Stimulated activated naive CD8-positive, alpha-beta T cell treated with anti-CD3 and anti-CD28 coated beads, Interleukin-15, amount 100 ng/mL, for 72 hours (primary cell): ENCODE data around the gene SLC4A9.

Experiments
- ATAC-seq: fragments of 150-1000 bp; cut with Tn5 transposase; 2 replicates; pipeline ENCODE4 v1.10.0; 2021; ENCODE audit warnings: mild to moderate bottlenecking, moderate library complexity
- DNase-seq, 2 donors: peaks; one replicate each; pipeline ENCODE4 v3.0.0; 2021 to 2022
- H3K27ac Mint-ChIP-seq, 2 donors: one replicate each; pipeline ENCODE4 v1.8.0; 2022; ENCODE audit warnings: mild to moderate bottlenecking in 2 of 2, mixed read lengths in 2 of 2, moderate library complexity in 2 of 2
- H3K27me3 Mint-ChIP-seq: one replicate; pipeline ENCODE4 v1.8.0; 2022; ENCODE audit warnings: mixed read lengths
- H3K4me1 Mint-ChIP-seq: one replicate; pipeline ENCODE4 v1.8.0; 2022; ENCODE audit warnings: mild to moderate bottlenecking, mixed read lengths
- H3K4me3 Mint-ChIP-seq, 2 donors: one replicate each; pipeline ENCODE4 v1.8.0; 2022; ENCODE audit warnings: mild to moderate bottlenecking in 2 of 2, mixed read lengths in 2 of 2, moderate library complexity in 1 of 2
- H3K9me3 Mint-ChIP-seq, 2 donors: one replicate each; pipeline ENCODE4 v1.8.0; 2022; ENCODE audit warnings: mixed read lengths in 2 of 2

Gene SLC4A9, protein sequence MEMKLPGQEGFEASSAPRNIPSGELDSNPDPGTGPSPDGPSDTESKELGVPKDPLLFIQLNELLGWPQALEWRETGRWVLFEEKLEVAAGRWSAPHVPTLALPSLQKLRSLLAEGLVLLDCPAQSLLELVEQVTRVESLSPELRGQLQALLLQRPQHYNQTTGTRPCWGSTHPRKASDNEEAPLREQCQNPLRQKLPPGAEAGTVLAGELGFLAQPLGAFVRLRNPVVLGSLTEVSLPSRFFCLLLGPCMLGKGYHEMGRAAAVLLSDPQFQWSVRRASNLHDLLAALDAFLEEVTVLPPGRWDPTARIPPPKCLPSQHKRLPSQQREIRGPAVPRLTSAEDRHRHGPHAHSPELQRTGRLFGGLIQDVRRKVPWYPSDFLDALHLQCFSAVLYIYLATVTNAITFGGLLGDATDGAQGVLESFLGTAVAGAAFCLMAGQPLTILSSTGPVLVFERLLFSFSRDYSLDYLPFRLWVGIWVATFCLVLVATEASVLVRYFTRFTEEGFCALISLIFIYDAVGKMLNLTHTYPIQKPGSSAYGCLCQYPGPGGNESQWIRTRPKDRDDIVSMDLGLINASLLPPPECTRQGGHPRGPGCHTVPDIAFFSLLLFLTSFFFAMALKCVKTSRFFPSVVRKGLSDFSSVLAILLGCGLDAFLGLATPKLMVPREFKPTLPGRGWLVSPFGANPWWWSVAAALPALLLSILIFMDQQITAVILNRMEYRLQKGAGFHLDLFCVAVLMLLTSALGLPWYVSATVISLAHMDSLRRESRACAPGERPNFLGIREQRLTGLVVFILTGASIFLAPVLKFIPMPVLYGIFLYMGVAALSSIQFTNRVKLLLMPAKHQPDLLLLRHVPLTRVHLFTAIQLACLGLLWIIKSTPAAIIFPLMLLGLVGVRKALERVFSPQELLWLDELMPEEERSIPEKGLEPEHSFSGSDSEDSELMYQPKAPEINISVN

DNA sequence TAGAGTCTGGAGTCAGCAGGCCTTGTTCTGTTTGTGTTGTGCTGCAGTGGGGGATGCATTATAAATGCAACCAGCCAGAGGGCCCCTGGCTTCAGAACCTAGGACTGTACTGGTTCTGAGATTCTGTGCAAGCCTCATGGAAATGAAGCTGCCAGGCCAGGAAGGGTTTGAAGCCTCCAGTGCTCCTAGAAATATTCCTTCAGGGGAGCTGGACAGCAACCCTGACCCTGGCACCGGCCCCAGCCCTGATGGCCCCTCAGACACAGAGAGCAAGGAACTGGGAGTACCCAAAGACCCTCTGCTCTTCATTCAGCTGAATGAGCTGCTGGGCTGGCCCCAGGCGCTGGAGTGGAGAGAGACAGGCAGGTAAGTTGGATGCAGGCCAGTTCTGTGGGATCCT, at the start of gene SLC4A9:
TSS of gene SLC4A9 (plus strand) at position 94 of the 400 bp plus-strand sequence. CDS start at position 137, 43 bp downstream.
- H3K4me1 Mint-ChIP-seq: peaks cover 23% of the 10 kb centered on the region
- ATAC-seq: no peak
- no peak within 1 kb of the TSS for H3K4me3 Mint-ChIP-seq

DNA sequence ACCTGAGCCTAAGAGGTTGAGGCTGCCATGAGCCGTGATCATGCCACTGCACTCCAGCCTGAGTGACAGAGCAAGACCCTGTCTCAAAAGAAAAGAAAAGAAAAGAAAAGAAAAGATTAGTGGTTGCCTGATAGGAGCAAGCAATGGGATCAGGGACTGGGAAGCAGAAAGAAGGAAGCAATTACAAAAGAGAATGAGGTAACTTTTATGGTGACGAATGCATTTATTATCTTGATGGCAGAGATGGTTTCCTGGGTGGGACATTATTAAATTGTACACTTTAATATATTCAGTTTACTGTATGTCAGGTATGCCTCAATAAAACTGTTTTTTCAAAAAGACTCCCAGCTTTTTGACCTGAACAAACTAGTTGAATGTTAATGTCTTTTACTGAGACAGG, 49.6 kb upstream of the SLC4A9 start:
- Mint-ChIP-seq H3K4me3 (no peak overlapping the region), H3K9me3 (no peaks in the 10 kb centered on the region), H3K27ac (no peak overlapping the region), H3K27me3 (peaks cover 34% of the 10 kb centered on the region), H3K4me1 (peaks cover 10% of the 10 kb centered on the region)
- ATAC-seq (no peak), DNase-seq (no peak)

More for the DNA sequence above, at the start of gene SLC4A9:
- no peaks in the 10 kb centered on the region for H3K9me3 Mint-ChIP-seq
- H3K27me3 Mint-ChIP-seq: peaks cover 17% of the 10 kb centered on the region
- H3K27ac Mint-ChIP-seq: no peak within 1 kb of the TSS
- no peak for DNase-seq

DNA sequence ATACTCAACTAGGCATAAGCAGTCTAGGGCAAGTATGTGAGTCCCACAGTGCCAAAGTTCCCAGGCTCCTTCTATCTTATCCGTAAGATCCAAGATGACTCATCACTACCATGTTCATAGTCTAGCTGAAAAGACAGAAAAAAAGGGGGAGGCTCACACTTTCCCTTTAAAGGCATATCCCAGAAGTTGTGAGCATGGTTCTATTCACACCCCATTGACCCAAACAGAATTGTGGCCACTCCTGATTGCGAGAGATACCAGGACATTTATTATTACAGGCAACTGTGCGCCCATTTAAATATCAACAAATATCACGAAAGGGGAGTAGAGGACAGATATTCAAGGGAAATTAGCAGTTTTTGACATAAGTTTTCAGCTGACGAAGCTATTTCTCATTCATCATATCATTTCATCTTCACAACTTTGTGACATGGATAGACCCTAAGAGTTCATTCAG, 49.0 kb upstream of the SLC4A9 start:
- Mint-ChIP-seq H3K4me1 (peaks cover 10% of the 10 kb centered on the region), H3K4me3 (no peak overlapping the region), H3K27ac (no peak overlapping the region), H3K27me3 (peaks cover 28% of the 10 kb centered on the region), H3K9me3 (no peaks in the 10 kb centered on the region)
- no peak for DNase-seq
- ATAC-seq: no peak

DNA sequence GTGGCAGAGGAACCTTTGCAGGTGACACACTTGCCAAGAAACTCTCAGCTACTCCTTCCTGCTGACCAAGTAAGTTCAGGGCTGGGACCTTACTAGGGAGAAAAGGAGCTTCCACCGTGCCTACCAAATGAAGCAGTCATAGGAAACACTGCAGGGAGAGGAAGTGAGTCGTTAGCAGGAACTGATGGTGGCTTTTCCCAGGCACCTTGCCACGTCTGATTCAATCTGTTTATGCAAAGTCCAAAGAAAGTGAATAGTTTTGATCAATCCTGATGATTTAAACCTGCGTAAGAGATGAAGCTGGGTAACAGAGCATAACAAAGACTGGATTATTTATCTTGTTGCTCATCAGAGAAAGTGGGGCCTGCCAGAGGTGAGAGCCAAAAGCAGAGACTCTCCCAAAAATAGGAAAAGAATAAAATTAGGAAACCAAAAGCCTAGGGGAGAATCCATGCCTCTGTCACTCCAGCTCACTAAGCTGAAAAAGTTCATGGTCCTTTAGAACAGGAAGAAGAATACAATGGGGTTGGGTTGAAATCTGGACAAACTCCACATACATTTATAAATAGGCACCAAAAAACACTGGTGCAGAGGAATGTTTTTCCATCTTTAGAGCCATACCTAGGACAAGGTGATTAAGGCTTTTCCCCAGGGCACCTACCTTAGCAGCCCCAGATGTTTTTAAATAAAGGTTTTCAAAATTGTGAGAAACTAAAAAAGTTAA, 47.8 kb upstream of the SLC4A9 start:
- DNase-seq (no peak), ATAC-seq (no peak)
- peaks cover 10% of the 10 kb centered on the region for H3K4me1 Mint-ChIP-seq
- H3K4me3 Mint-ChIP-seq: no peak overlapping the region
- no peak overlapping the region for H3K27ac Mint-ChIP-seq
- H3K9me3 Mint-ChIP-seq: no peaks in the 10 kb centered on the region
- peaks cover 25% of the 10 kb centered on the region for H3K27me3 Mint-ChIP-seq

DNA sequence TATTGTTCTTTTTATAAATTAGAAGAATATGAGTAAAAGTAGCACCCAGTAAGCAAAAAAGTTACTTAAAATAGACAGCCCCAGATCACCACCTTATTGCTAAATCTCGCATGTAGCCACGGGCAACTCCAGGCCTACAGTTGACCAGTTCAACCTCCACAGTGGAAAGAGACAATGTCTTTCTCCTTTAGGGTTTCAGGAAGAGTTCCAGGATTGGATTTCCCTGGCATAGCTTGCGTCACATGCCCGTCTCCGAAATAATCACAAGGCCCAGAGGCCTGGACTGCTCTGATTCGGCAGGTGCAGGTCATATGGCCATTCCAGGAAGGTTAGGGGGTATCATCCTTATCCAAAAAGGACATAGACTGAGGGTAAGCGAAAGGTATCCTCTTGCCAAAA, 47.2 kb upstream of the SLC4A9 start:
- no peaks in the 10 kb centered on the region for H3K9me3 Mint-ChIP-seq
- H3K27me3 Mint-ChIP-seq: peaks cover 25% of the 10 kb centered on the region
- H3K4me1 Mint-ChIP-seq: peaks cover 10% of the 10 kb centered on the region
- no peak overlapping the region for H3K27ac Mint-ChIP-seq
- H3K4me3 Mint-ChIP-seq: no peak overlapping the region
- no peak for ATAC-seq
- DNase-seq: no peak

DNA sequence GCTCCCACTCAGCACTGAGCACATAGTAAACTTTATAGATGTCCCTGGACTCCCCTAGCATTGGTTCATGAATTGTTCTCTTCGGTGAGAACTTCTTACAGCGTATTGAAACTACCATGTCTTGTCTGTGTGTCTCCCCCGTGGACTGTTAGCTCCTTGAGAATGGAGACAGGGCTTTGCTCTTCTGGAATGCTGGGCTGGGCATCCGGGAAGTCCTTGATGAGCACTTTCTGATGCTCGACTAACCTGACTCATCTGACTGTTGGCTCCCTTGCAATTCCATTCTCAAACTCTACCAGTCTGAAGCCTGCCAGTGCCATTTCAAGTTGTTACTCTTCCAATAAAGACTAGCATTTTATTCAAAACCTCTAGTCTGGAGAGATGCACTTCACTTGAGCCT, 42.1 kb upstream of the SLC4A9 start:
- H3K27me3 Mint-ChIP-seq: no peaks in the 10 kb centered on the region
- no peak for ATAC-seq

DNA sequence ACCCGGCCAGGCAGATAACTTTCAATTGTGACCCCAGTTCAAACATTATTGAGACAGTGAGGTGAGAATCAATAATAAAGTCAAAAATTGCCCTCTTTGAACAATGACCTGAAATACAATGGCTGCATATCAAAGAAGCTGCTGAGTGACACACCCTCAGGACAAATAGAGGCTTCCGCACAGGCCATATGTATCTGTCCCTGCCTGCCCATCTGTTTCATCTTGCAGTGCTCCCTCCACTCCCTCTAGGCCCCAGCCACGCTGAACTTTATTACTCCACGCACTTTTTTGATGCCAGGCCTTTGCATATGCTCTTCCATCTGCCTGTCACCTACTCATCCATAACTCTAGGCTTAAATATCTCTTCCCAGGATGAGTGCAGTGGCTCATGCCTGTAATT, 41.2 kb upstream of the SLC4A9 start:
- H3K9me3 Mint-ChIP-seq: no peaks in the 10 kb centered on the region
- H3K27ac Mint-ChIP-seq: no peak overlapping the region
- no peaks in the 10 kb centered on the region for H3K4me1 Mint-ChIP-seq
- no peaks in the 10 kb centered on the region for H3K27me3 Mint-ChIP-seq
- ATAC-seq: no peak
- no peak for DNase-seq
- no peak overlapping the region for H3K4me3 Mint-ChIP-seq

More for the DNA sequence above, 42.1 kb upstream of the SLC4A9 start:
- no peak overlapping the region for H3K4me3 Mint-ChIP-seq
- no peaks in the 10 kb centered on the region for H3K9me3 Mint-ChIP-seq
- no peaks in the 10 kb centered on the region for H3K4me1 Mint-ChIP-seq
- peak overlapping the region in 1 of 2 donors; percentile 42 for H3K27ac Mint-ChIP-seq
- DNase-seq: no peak

DNA sequence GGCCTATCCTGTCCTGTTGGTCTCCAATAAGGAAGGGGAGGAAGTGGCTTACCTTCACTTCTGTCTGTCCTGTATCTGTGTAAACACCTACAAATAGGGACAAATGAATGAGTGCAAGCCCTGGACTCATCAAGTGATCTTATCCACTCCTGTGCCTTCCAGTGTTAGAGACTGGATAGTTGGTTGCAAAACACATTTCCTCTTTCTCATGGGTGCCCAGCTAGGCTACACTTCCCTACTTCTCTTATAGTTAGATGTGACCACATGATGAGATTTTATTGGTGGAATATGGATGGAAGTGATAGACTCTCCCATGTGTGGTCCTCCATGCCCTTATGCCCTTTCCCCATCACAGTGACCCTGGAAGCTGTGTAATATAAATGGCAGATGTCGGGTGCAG, 40.2 kb upstream of the SLC4A9 start:
- Mint-ChIP-seq H3K4me1 (peaks cover 7% of the 10 kb centered on the region), H3K9me3 (no peaks in the 10 kb centered on the region), H3K27ac (no peak overlapping the region), H3K27me3 (no peaks in the 10 kb centered on the region), H3K4me3 (no peak overlapping the region)
- DNase-seq (no peak), ATAC-seq (no peak)

DNA sequence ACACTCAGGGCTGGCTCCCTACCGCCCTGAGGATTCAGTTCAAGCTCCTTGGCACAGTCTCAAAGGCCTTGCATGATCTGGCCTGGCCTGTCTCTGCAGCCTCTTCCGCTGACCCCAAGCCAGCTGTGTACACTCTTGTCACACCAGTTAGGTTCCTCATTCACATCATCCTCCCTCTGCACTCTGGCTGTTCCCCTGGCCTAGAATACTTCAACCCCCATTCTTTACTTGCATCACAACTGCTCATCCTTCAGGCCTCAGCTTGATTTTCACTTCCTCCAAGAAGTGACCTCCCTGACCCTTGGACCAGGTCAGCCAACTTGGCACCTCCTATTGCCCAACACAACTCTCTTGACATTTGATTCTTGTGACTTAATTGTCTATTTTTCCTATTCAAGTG, 38.2 kb upstream of the SLC4A9 start:
- ATAC-seq: no peak
- DNase-seq: no peak
- Mint-ChIP-seq H3K27ac (no peak overlapping the region), H3K27me3 (no peaks in the 10 kb centered on the region), H3K9me3 (no peaks in the 10 kb centered on the region), H3K4me1 (peaks cover 12% of the 10 kb centered on the region), H3K4me3 (no peak overlapping the region)

DNA sequence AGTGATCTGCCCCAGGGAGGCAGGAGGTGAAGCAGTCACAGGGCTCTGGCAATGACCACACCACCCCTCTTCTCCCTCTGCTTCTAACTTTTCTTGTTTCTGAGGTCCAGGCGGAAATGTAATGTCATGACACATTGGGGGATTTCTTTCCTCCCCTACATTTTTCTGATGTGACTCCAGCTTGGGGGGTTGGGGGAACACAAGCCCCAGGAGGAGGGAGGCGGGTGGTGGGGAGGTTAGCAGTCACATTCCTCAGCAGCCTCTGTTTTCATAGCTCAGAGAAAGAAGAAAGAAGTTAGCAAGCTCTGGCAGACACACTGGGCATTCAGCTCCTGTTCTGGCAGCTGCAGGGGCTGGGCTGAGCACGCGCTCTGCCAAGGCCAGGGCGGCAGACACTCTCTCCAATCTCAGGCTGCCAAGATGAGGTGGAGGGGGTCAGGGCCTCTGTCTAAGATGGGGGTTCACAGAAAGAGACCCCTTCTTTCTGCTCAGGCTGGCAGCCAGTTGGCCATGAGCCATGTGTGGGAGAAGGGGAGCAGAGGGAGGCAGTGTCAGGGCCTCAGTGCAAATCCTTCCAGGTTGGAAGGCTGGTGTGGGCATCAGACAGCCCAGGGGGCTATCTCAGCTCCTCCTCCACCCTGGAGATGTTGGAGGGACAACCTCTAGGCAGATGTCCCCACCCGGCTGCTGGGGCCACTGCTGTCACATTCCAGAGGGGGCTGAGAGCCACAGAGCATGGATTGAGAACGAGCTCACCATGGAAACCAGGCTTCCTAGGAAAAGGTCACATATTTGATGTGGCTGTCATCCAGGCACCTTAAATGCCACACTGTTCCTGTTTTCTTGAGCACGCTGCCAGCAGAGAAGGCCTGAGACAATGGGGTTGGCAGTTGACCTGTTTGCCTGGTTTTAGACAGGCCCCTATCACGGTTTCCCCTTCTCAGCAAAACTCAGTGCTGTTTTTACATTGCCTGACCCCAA, 37.0 kb upstream of the SLC4A9 start:
- Mint-ChIP-seq H3K4me1 (peaks cover 12% of the 10 kb centered on the region), H3K27ac (no peak overlapping the region), H3K9me3 (no peaks in the 10 kb centered on the region), H3K27me3 (no peaks in the 10 kb centered on the region), H3K4me3 (no peak overlapping the region)
- DNase-seq (no peak), ATAC-seq (no peak)

DNA sequence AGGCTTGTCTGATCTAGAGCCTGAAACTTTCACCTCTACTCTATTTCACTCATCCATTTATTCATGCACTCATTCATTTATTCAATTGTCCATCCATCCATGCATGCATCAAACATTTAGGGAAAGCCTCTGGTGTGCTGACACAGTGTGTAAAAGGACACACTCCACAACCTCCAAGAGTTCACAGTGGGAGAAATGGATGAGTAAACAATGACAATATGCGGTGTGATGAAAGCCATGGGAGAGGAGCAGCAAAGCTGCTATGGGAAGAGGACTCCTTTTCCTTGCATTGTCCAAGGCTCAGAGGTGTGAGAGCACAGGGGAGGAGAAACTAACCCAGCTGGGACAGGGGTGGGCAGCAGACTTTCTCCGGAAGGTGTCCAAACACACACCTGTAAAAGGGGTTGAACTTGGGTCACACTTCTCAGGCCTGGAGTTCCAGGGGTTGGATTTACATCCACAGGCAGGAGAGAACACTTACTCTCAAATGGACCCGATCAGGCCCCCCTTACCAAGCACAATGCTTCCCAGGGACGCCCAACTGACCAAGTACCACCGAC, 35.9 kb upstream of the SLC4A9 start:
- Mint-ChIP-seq H3K27ac (no peak overlapping the region), H3K27me3 (no peaks in the 10 kb centered on the region), H3K4me1 (peaks cover 12% of the 10 kb centered on the region), H3K4me3 (no peak overlapping the region), H3K9me3 (no peaks in the 10 kb centered on the region)
- DNase-seq (no peak), ATAC-seq (no peak)

DNA sequence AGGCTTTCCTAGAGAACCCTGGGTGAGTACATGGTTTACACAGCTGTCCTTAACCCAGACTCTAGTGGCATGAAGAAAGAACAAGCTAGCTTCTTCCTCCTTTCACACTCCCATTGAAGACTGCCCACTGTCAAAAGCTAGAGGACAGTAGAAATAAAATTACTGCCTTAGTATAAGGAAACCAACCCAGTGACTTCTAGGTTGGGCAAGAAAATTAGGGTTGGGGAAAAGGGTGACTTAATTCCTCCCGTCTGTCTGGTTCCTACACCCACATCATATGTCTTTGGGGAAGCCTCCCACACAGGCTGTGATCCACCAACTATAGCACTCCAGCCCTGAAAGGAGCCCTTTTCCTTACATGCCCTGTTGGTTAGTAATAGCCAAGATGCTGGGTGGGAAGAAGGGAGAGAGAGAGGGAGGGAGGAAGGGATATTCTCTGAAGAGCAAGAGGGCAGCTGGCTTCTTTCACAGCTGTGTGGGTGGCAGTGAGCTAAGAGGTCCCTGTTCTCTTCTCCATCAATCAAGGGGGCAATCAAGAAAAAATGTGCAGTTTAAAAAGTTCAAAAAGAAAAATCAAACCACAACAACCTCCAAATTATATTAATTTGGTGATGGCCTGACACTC, 35.3 kb upstream of the SLC4A9 start:
- H3K27ac Mint-ChIP-seq: no peak overlapping the region

DNA sequence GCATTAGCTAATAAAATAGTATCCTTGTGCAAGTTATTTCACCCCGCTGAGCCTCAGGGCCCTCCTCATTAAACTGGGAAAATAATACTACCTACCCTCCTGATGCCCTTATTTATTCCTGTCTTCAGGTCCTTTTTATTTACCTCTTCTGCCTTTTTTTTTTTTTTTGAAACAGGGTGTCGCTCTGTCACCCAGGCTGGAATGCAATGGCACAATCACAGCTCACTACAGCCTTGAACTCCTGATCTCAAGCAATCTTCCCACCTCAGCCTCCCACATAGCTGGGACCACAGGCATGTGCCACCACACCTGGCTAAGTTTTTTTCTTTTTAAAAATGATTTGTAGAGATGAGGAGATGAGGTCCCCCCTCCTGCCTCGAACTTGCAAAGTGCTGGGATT, 34.5 kb upstream of the SLC4A9 start:
- DNase-seq (no peak), ATAC-seq (no peak)
- Mint-ChIP-seq H3K27me3 (no peaks in the 10 kb centered on the region), H3K4me1 (peaks cover 12% of the 10 kb centered on the region), H3K9me3 (no peaks in the 10 kb centered on the region), H3K27ac (no peak overlapping the region), H3K4me3 (no peak overlapping the region)

More for the DNA sequence above, 35.3 kb upstream of the SLC4A9 start:
- Mint-ChIP-seq H3K9me3 (no peaks in the 10 kb centered on the region), H3K4me3 (no peak overlapping the region), H3K4me1 (peaks cover 12% of the 10 kb centered on the region), H3K27me3 (no peaks in the 10 kb centered on the region)
- no peak for DNase-seq
- no peak for ATAC-seq

DNA sequence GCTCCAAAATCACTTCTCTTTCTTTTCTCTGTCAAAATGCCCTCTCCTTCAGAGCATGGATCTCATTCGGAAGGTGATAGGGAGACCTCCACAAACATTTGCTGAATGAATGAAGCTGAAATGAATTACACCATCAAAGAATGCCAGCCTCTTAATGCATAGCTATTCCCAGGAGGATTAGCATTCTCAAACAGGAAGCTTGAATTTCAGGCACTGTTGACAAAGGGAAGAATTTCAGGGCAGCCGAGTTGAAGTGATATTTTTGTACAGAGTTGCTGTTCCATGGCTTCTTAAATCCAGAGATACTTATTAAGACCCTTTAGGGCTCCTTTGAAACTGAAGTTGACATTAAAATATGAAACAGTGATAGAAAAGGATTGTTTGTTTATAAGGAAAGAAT, 32.4 kb upstream of the SLC4A9 start:
- ATAC-seq: no peak
- no peaks in the 10 kb centered on the region for H3K27me3 Mint-ChIP-seq

More for the DNA sequence above, 32.4 kb upstream of the SLC4A9 start:
- peaks cover 12% of the 10 kb centered on the region for H3K4me1 Mint-ChIP-seq
- H3K27ac Mint-ChIP-seq: no peak overlapping the region
- H3K9me3 Mint-ChIP-seq: no peaks in the 10 kb centered on the region
- no peak for DNase-seq
- no peak overlapping the region for H3K4me3 Mint-ChIP-seq
